Hepatocyte (in vitro differentiated cells): Measurements from ENCODE around the gene NEDD4.

Experiments
- CTCF ChIP-seq: fragments of 200-600 bp; sonication (generic); IDR thresholded peaks from 2 replicates; pipeline ENCODE4 v1.5.1; 2016; ENCODE audit warnings: antibody characterized with exemption, mild to moderate bottlenecking; ENCODE audit not compliant: poor library complexity
- EZH2 ChIP-seq: fragments of 200-600 bp; sonication (generic); IDR thresholded peaks from 2 replicates; pipeline ENCODE4 v1.6.1; 2016; ENCODE audit warnings: antibody characterized with exemption, mild to moderate bottlenecking, borderline replicate concordance
- EZH2phosphoT487 ChIP-seq: fragments of 200-600 bp; sonication (generic); IDR thresholded peaks from one replicate; pipeline ENCODE4 v1.6.1; 2018; ENCODE audit warnings: antibody characterized with exemption, mild to moderate bottlenecking, low read depth, moderate library complexity; ENCODE audit not compliant: unreplicated experiment, severe bottlenecking

GRCh38 chr15:56036546-56037067 lies 43.2 kb upstream of the NEDD4 start:
- TF ChIP-seq CTCF (no peak), EZH2 (no peak), EZH2phosphoT487 (no peak)
